Tibial artery (tissue), 4 donors: ENCODE measurements around the gene NRF1.

Source experiments
- DNase-seq, 2 donors: peaks; one replicate each; pipeline ENCODE4 v3.0.0-alpha.2; 2019
- H3K27ac ChIP-seq, 2 donors: fragments of 200-600 bp; sonication (generic) in 1 of 2; 1 replicate in 1 of 2; 2 replicates in 1 of 2; pipeline ENCODE4 v1.5.1; 2018 to 2019; ENCODE audit warnings: mild to moderate bottlenecking in 1 of 2
- H3K27me3 ChIP-seq, 2 donors: fragments of 200-600 bp; sonication (generic) in 1 of 2; one replicate each; pipeline versions ENCODE4 v1.5.1 to v1.6.0; 2016 to 2019
- H3K36me3 ChIP-seq, 3 donors: fragments of 200-600 bp; sonication (generic) in 2 of 3; one replicate each; pipeline ENCODE4 v1.5.1; 2016 to 2019; ENCODE audit warnings: mild to moderate bottlenecking in 2 of 3
- H3K4me1 ChIP-seq, 4 donors: fragments of 200-600 bp; sonication (generic) in 2 of 4; 1 replicate in 3 of 4; 2 replicates in 1 of 4; pipeline ENCODE4 v1.5.1; 2016 to 2019
- H3K4me3 ChIP-seq, 2 donors: fragments of 200-600 bp; sonication (generic) in 1 of 2; 1 replicate in 1 of 2; 2 replicates in 1 of 2; pipeline ENCODE4 v1.5.1; 2018 to 2019; ENCODE audit warnings: mild to moderate bottlenecking in 2 of 2
- H3K9me3 ChIP-seq, 3 donors: fragments of 200-600 bp; sonication (generic) in 1 of 3; one replicate each; pipeline ENCODE4 v1.5.1; 2016 to 2019
- CTCF ChIP-seq, 2 experiments: fragments of 200-600 bp in 1 of 2; fragments of 450-650 bp in 1 of 2; IDR thresholded peaks; one replicate each; pipeline ENCODE4 v1.5.1; 2017 to 2019; ENCODE audit warnings: antibody characterized with exemption in 2 of 2, mild to moderate bottlenecking in 1 of 2, moderate library complexity in 1 of 2
- intact Hi-C: fragments of 100-400 bp; cut with DNase I; formaldehyde crosslinking; loops from one replicate; pipeline ENCODE4 v1.15.0; 2023; ENCODE audit warnings: low total_unique reads

Gene NRF1

DNA sequence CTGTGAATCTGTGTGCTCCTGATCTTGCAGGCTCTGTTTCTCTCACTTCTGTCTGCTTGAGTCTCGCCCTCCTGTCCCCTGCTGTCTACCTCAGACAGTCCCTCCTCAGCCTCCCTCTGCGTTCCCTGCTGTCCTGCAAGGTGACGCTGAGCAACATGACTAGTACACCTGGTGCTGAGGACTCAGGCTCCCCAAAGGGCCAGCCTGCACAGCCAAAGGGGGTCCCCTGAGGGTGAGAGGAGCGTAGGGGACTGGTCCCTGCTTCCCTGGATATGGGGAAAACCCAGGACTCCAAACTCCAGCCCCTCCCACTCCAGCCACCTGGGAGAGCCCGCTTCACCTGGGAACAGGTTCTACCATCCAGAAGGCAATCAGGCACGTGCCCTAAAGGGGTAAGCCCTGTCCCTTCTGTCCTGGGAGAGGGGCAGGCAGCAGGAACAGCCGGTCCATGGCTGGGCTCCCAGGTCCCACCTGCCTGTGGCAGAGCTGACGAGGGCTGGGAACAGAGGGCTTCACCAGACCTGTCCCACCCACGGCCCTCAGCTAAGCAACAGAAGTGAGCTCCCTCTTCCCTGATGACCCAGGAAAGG, 184.8 kb downstream of the NRF1 start:
- no peaks in the 10 kb centered on the region for H3K9me3 ChIP-seq
- H3K27ac ChIP-seq = no peak overlapping the region
- intact Hi-C loops = no loop called here
- no peak for TF ChIP-seq CTCF (IDR thresholded peaks at IDR 0.05)
- no peak for DNase-seq
- peaks cover 0 to 48% of the 10 kb centered on the region in 2 donors for H3K27me3 ChIP-seq
- H3K4me3 ChIP-seq = no peak overlapping the region
- H3K36me3 ChIP-seq = no peaks in the 10 kb centered on the region
- no peaks in the 10 kb centered on the region for H3K4me1 ChIP-seq

- no peak for DNase-seq
- intact Hi-C loops = no loop called here
- H3K36me3 ChIP-seq = no peaks in the 10 kb centered on the region
- H3K4me1 ChIP-seq = no peaks in the 10 kb centered on the region
- no peaks in the 10 kb centered on the region for H3K9me3 ChIP-seq
- H3K27ac ChIP-seq = no peak overlapping the region
- H3K27me3 ChIP-seq = peaks cover 0 to 48% of the 10 kb centered on the region in 2 donors
- no peak overlapping the region for H3K4me3 ChIP-seq
- TF ChIP-seq CTCF (IDR thresholded peaks at IDR 0.05) = no peak
Observed at GRCh38 chr7:129797214-129797789, 185.8 kb downstream of the NRF1 start.

DNA sequence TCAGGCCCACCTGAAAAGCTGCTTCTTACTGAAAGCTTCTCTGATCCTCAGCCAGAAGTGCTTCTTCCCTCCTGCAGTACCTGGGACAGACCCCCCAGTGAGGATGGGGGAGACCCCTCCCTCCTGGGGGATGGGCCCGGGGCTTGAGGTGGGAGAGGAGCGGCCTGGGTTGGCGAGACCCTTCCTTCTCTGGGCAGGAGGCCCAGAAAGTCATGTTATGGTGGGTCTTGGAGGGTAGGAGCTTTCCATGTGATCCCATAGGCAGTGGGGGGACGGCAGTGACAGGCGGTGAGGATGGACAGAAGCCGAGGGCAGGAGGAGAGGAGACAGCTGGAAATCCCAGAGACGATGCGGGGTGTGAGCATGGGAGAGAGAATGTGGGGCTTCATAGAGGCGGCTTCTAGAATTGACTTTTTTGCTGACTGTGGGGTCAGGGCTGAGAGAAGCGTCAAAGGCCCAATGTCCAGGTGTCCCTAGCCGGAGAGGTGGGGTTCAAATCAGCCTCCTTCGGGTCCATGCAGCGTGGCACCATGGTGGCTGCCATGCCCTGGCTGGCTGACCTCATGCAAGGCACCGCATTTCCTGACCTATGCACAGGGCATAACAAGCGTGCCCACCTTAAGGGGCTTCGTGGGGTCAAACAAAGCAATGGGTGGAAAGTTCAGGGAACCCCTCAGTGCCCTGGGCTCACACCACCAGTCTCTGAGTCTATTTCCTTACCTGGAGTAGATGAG, 187.3 kb downstream of the NRF1 start:
- Histone ChIP-seq H3K36me3 (no peaks in the 10 kb centered on the region), H3K27me3 (peaks cover 0 to 48% of the 10 kb centered on the region in 2 donors), H3K4me1 (no peaks in the 10 kb centered on the region), H3K4me3 (no peak overlapping the region), H3K27ac (no peak overlapping the region), H3K9me3 (no peaks in the 10 kb centered on the region)
- intact Hi-C loops = no loop called here
- no peak for TF ChIP-seq CTCF (IDR thresholded peaks at IDR 0.05)
- no peak for DNase-seq

DNA sequence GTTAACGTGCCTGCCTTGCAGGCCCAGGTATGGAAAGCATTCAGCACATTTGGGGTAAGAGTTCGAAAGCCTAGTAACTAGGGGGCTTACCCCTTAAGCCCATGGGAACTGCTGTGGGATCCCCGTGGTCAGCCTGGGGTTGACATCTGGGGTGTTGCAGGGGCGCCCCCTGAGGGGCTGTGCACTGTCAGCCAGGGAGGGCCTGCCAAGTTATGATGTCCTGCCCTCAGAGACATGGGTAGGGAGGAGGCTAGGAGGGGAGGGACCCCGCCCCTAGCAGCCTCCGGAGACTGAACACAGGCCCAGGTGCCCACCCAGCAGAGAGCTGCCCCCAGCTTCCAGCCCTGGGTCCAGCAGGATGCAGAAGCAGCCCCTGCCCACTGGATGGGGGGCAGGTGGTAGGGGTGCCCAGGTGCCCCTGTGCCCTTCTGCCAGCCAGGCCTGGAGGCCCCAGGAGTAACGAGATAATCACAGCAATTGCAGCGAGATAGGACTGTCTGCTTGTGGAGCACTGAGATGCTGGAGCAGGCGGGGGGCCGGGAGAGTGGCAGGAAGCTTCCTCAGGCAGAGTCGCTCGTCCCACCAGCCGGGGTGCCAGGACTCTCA, 187.9 kb downstream of the NRF1 start:
- DNase-seq = no peak
- TF ChIP-seq CTCF (IDR thresholded peaks at IDR 0.05) = no peak
- Histone ChIP-seq H3K4me1 (no peaks in the 10 kb centered on the region), H3K9me3 (no peaks in the 10 kb centered on the region), H3K4me3 (no peak overlapping the region), H3K27ac (no peak overlapping the region), H3K27me3 (peaks cover 0 to 44% of the 10 kb centered on the region in 2 donors), H3K36me3 (no peaks in the 10 kb centered on the region)
- intact Hi-C loops = no loop called here

DNA sequence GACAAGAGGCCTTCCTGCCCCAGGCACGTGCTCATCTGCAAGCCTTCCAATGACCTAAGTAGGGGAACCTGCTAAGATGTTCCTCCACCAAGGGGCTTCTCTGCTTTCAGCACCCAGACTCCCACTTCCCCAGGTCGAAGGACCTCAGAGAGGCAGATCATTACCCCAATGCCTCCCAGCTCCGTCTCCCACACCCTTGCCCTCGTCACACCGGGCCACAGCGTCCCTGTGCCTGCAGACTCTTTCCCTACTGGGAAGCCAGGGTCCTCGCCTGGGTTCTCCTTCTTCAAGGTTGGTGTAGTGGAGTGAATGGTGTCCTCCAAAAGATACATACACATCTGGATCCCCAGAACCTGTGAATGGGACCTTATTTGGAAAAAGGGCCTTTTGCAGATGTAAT, 189.4 kb downstream of the NRF1 start:
- TF ChIP-seq CTCF (IDR thresholded peaks at IDR 0.05) = no peak
- H3K27ac ChIP-seq = no peak overlapping the region
- no peaks in the 10 kb centered on the region for H3K36me3 ChIP-seq
- DNase-seq = no peak
- H3K27me3 ChIP-seq = peaks cover 0 to 40% of the 10 kb centered on the region in 2 donors
- H3K4me1 ChIP-seq = no peaks in the 10 kb centered on the region
- no peaks in the 10 kb centered on the region for H3K9me3 ChIP-seq
- H3K4me3 ChIP-seq = no peak overlapping the region
- intact Hi-C loops = no loop called here
